DND-41 (cell line): Measurements from ENCODE around the gene ZC3H4.

ENCODE experiments used
- EZH2 ChIP-seq: IDR thresholded peaks from 3 replicates; pipeline ENCODE4 v1.6.1; 2012; ENCODE audit warnings: borderline replicate concordance, low read depth, mild to moderate bottlenecking, moderate library complexity, low read length, inconsistent platforms; ENCODE audit not compliant: severe bottlenecking
- TF ChIP-seq, protein P1 (sequence below): IDR thresholded peaks from 2 replicates; pipeline ENCODE4 v1.5.1; 2012; ENCODE audit warnings: borderline replicate concordance, low read length, moderate library complexity, mild to moderate bottlenecking; ENCODE audit not compliant: poor library complexity, severe bottlenecking; ENCODE audit errors: extremely low read depth

DNA sequence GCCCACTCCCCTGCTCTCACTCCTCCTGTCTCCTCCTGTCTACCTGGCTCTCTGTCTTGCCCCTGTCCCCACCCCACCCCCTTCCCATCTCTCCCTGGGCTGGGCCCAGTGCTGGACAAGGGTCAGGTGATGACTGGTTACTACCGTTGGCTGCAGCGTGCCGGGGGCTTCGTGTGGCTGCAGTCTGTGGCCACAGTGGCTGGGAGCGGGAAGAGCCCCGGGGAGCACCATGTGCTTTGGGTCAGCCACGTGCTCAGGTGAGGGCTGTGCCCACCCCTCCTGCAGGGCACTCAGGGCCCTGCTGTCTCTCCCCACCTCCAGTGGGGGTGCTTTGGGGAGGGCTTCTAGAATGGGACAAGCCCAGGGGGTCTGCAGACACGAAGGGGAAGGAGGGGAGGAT is 72.7 kb downstream of the ZC3H4 start:
- TF ChIP-seq, protein P1, sequence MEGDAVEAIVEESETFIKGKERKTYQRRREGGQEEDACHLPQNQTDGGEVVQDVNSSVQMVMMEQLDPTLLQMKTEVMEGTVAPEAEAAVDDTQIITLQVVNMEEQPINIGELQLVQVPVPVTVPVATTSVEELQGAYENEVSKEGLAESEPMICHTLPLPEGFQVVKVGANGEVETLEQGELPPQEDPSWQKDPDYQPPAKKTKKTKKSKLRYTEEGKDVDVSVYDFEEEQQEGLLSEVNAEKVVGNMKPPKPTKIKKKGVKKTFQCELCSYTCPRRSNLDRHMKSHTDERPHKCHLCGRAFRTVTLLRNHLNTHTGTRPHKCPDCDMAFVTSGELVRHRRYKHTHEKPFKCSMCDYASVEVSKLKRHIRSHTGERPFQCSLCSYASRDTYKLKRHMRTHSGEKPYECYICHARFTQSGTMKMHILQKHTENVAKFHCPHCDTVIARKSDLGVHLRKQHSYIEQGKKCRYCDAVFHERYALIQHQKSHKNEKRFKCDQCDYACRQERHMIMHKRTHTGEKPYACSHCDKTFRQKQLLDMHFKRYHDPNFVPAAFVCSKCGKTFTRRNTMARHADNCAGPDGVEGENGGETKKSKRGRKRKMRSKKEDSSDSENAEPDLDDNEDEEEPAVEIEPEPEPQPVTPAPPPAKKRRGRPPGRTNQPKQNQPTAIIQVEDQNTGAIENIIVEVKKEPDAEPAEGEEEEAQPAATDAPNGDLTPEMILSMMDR = no peak
- TF ChIP-seq EZH2 = no peak
